Measurements from ENCODE around the gene GPHN. TPM values are rescaled to one million over a fixed set of nuclear protein-coding genes. Genes with fewer than 3 reads are reported as not detected.

The GPHN gene
- total and polyA plus RNA-seq, 2 of the 4 experiments (the other 2 are of a cell fraction), result 8.0 to 8.1 TPM

DNA sequence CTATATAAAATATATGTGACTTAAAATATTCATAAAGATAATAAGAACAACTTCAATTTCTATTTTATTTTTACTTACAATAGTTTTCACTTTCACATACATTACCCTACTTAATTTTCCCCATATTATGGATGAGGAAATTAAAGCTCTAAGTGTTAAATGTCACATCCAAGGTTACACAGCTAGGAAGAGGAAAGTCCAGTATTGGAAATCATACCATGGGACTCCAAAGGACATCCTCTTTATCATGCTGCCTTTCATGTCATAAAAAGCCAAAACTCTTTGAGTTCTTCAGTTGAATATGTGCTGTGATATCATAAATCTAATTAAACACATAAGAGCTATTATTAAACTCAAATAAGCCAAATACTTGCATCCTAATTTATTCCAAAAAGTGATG, 508.9 kb downstream of the GPHN start:
- in situ Hi-C loops (cut with MboI; ENCODE audit: low sequenced_read_pairs), result no loop called here
- DNase-seq (no peak), ATAC-seq (ENCODE audit: low read depth) (no peak)
- Histone ChIP-seq H4K8ac (ENCODE audit: low read depth in 2 of 2, low read length in 2 of 2) (no peak overlapping the region), H3K4me3 (ENCODE audit: insufficient read depth, low read depth, low read length) (no peak overlapping the region), H3K27ac (ENCODE audit: insufficient read depth, low read length) (no peak overlapping the region), H2BK5ac (ENCODE audit: low read depth, low read length, poor library complexity, severe bottlenecking) (no peak overlapping the region), H4K20me1 (ENCODE audit: insufficient read depth, low read length) (no peaks in the 10 kb centered on the region), H3K4me1 (ENCODE audit: control insufficient read depth, insufficient read depth, low read length) (no peaks in the 10 kb centered on the region), H3K23ac (ENCODE audit: low read depth, low read length) (no peak overlapping the region), H2BK20ac (ENCODE audit: low read depth, low read length) (no peak overlapping the region), H3K27me3 (ENCODE audit: control insufficient read depth, insufficient read depth, low read length) (no peaks in the 10 kb centered on the region), H3K79me1 (ENCODE audit: low read depth in 1 of 2, low read length in 2 of 2) (no peaks in the 10 kb centered on the region), H4K91ac (ENCODE audit: insufficient read depth, low read depth, low read length) (no peak overlapping the region), H3K36me3 (ENCODE audit: control insufficient read depth, insufficient read depth, low read length) (no peaks in the 10 kb centered on the region), H3K4ac (ENCODE audit: low read depth, low read length) (no peak overlapping the region), H4K5ac (ENCODE audit: low read depth, low read length) (no peak overlapping the region), H3K9me3 (ENCODE audit: control insufficient read depth, insufficient read depth, low read length) (no peaks in the 10 kb centered on the region), H2AFZ (replicated peaks; ENCODE audit: low read length, poor library complexity) (no peak overlapping the region), H3K9me1 (ENCODE audit: insufficient read depth, low read length) (no peaks in the 10 kb centered on the region), H2AK5ac (ENCODE audit: low read depth, low read length) (no peak overlapping the region), H2BK120ac (ENCODE audit: low read depth, low read length) (no peak overlapping the region), H3K9ac (ENCODE audit: low read depth, low read length) (no peak overlapping the region), H2AK9ac (replicated peaks; ENCODE audit: low read depth, low read length, poor library complexity) (no peak overlapping the region), H2BK15ac (ENCODE audit: low read depth, low read length) (no peak overlapping the region), H3K4me2 (ENCODE audit: low read depth, low read length) (no peak overlapping the region), H3K56ac (ENCODE audit: extremely low read depth, insufficient read depth, low read length) (no peak overlapping the region), H3K18ac (ENCODE audit: low read depth, low read length) (no peak overlapping the region), H3K14ac (replicated peaks; ENCODE audit: low read depth, low read length) (no peak overlapping the region)
- TF ChIP-seq MAFK (IDR thresholded peaks at IDR 0.05; ENCODE audit: low read depth, low read length), result no peak
- no TSS peak for BruUV-seq (replicated peaks)
- CTCF ChIA-PET, result no interaction called here
- dilution Hi-C loops (cut with HindIII; ENCODE audit: low sequenced_read_pairs, unreplicated experiment), result no loop called here
- intact Hi-C loops (cut with micrococcal nuclease), result no loop called here
- POLR2A ChIA-PET (ENCODE audit: unreplicated experiment), result no interaction called here
